GM19328 (cell line): ENCODE results near the gene IGF2BP2.
"Not testable (repeated sequence)": the region's sequence is repeated elsewhere in the genome, so short reads cannot be mapped to it uniquely, and the experiment has no call there.

Source experiments
- ATAC-seq: cut with Tn5 transposase; IDR thresholded peaks from one replicate; pipeline ENCODE4 v1.9.1; 2021; ENCODE audit warnings: mild to moderate bottlenecking, moderate library complexity; ENCODE audit not compliant: unreplicated experiment

The IGF2BP2 gene

GRCh38 chr3:185678027-185678426 lies 146.8 kb downstream of the IGF2BP2 start:
- no peak for ATAC-seq

- ATAC-seq = no peak
Measured at GRCh38 chr3:185677146-185677829, 147.6 kb downstream of the IGF2BP2 start.

GRCh38 chr3:185667574-185667973 lies 157.3 kb downstream of the IGF2BP2 start:
- no peak for ATAC-seq

DNA sequence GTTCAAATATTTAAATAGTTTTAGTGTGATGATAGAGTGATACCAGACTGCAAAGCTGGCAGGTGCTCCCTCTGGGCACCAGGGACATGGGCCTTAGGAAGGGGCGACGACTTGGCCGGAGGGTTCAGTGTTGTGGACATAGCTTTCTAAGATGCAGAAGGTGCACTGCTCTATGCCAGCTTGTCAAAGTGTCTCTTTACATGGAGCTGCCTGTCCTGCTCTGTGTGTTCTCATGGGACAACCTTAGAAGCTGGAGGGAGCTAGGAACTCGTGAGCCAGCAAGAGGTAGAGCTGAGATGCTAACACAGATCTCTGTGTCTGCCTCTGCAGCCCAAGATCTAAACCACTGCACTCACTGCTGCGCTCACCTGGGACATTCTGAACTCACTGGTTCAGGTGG lies 160.9 kb downstream of the IGF2BP2 start:
- no peak for ATAC-seq

DNA sequence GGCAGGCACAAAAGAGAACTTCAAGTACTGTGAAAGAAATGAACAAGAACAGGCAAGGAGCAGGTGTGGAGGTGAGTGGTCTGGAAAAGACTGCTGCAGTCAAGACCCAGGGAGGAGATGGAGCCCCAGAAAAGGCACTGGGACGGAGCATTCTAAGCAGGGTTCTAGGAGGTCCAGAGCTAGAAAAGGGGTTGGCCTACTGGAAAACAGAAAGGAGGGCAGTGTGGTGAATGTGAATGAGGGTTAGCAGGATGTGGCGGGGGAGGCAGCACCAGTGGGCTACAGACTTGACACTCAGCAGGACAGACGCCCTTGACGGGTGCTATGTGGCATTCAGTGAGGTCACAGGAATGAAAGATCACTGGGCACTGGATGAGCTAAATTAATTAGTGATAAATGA lies 163.1 kb downstream of the IGF2BP2 start:
- no peak for ATAC-seq

DNA sequence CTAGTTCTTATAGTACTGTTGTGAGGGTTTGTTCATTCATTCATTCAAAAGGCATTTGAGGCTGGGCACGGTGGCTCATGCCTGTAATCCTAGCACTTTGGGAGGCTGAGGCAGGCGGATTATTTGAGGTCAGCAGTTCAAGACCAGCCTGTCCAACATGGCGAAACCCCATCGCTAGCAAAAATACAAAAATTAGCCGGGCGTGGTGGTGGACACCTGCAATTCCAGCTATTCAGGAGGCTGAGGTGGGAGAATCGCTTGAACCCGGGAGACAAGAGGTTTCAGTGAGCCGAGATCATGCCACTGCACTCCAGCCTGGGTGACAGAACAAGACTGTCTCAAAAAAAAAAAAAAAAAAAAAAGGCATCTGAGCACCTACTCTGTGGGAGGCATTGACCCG lies 163.5 kb downstream of the IGF2BP2 start:
- not testable (repeated sequence) for ATAC-seq

- ATAC-seq = no peak
Measured at GRCh38 chr3:185659942-185660921, 164.6 kb downstream of the IGF2BP2 start.

GRCh38 chr3:185658943-185659342 lies 165.9 kb downstream of the IGF2BP2 start:
- no peak for ATAC-seq

GRCh38 chr3:185658504-185658912 lies 166.3 kb downstream of the IGF2BP2 start:
- no peak for ATAC-seq

DNA sequence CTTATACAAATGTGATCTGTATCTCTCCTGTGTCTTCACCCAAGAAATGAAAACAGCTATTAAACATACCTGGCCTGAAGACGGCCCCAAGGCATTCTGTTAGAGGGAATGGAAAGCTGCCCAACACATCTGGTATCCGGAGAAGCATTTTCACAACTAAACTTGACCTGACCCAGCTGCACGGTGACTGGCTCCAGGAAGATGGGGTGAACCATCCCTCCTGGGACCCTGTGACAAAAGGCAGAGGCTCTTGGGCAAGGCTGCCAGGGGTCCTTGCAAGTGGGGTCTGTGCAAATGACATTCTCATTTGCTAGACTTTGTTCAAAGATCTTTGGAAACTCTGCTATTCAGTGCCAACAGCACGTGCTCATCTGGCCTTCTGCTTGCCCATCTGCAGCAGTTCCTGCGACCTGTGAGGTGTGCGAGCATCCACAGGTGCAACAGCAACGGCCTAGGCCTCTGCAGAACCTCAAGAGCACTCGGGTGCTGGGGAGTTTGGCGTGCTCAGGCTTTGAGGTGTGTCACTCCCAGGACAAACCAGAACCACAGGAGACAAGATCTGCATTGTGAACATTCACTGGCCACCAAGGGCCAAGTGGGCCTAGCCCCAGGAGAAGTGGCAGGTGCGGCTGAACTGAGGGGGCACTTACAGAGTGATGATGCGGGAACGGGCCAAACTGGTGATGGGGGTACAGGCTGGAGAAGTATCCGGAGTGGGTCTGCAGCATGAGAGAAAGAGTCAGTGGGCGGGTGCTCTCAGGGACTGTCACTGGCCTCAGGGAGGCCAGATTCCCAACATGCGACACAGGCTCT lies 166.9 kb downstream of the IGF2BP2 start:
- no peak for ATAC-seq

GRCh38 chr3:185657211-185657610 lies 167.6 kb downstream of the IGF2BP2 start:
- ATAC-seq = no peak

- no peak for ATAC-seq
Measured at GRCh38 chr3:185656321-185656840, 168.5 kb downstream of the IGF2BP2 start.

GRCh38 chr3:185655426-185656320 lies 169.2 kb downstream of the IGF2BP2 start:
- ATAC-seq = no peak

DNA sequence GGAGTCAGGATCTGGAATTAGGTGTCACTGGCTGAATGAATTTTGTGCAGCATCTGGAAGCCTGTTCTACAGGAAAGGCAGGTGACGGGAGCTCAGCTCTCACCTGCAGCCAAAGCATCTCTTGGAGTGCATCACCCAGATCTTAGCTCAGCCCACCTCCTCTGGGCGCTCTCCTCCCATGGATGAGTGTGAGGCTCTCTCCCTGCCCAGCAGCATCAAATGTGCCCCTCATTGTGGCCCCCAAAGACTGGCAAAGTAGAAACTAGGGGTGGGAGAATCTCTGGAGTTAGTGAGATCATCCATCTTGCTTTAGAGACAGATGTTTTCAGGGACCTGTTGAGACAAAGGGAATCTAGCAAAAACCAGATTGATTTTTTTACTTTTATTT lies 170.1 kb downstream of the IGF2BP2 start:
- no peak for ATAC-seq

- ATAC-seq = no peak
Measured at GRCh38 chr3:185653949-185654757, 170.7 kb downstream of the IGF2BP2 start.

- ATAC-seq = no peak
Measured at GRCh38 chr3:185651971-185652370, 172.9 kb downstream of the IGF2BP2 start.

DNA sequence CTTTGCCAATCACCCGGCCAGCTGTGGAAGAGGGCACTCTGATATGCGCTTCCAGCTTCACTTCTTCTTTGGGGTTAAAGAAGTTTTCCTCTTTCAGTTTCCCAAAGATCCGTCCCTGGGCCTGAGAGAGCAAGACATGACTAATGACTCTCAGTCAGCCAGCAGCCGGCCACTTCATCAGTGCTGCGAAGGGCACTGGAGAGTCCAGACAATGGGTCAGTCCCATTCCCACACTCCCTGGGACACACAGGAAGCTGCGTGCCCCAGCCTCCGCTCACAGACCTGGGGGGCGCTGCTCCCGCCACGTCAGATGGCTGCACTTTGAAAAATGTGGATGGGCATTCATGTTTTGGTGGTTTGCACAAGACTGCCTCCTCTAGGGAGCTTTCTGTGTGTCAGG lies 175.4 kb downstream of the IGF2BP2 start:
- ATAC-seq = no peak

- ATAC-seq = no peak
Measured at GRCh38 chr3:185648396-185648795, 176.4 kb downstream of the IGF2BP2 start.

DNA sequence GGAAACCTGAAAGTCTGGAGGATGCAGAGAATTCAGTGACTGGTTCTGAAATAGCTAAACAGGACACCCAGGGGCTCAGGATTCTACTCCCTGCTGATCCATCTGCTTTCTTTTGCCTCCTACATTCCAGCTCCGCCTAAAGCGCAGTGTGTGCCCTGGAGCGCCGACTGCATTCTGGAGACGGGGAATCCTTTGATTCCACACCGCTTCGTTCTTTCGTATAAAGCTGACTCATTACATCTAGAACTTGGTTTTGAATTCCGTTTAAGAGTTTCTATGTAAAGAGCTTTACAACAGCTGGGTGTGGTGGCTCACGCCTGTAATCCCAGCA lies 177.0 kb downstream of the IGF2BP2 start:
- ATAC-seq = no peak
